ENCODE measurements around the gene YTHDF1. TPM values are rescaled to one million over a fixed set of nuclear protein-coding genes. Genes with fewer than 3 reads are reported as not detected.

YTHDF1 gene
- total RNA-seq, 1 experiment from 2014 or later: 85.4 TPM

DNA sequence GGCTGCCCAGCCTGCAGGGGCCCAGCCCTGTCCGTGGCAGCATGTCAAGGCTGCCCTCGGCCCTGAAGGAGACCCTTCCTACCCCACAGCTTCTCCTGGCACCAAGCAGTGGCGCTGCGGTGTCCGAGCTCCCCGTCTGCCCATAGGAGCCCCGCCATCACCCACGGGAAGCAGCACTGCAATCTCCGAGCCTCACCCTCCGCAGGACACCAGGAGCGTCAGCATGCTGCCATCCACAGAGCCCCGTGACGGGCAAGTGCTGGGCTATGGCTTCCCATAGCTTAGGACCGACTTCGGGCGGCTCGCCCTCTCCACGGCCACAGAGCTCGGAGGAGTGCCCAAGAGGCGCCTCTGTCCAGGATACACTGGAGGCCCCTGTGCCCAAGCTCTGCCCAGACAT is 25.1 kb downstream of the YTHDF1 start:
- no peak overlapping the region for H3K56ac ChIP-seq (ENCODE audit: insufficient read length, low read depth, low read length)
- H2AFZ ChIP-seq (ENCODE audit: low read length): no peak overlapping the region
- no peaks in the 10 kb centered on the region for H3K27me3 ChIP-seq (ENCODE audit: insufficient read depth, low read length)
- no peak overlapping the region for H2BK5ac ChIP-seq (ENCODE audit: insufficient read length, low read length)
- H2BK15ac ChIP-seq (ENCODE audit: low read depth, low read length): no peak overlapping the region
- H3K23ac ChIP-seq (ENCODE audit: insufficient read length, low read depth, low read length): no peak overlapping the region
- Mint-ChIP-seq H3K4me3 (no peak overlapping the region), H3K9me3 (peaks cover 2% of the 10 kb centered on the region in 2 experiments; a peak in 3 of 5 replicates), H3K4me1 (peaks cover 3 to 9% of the 10 kb centered on the region in 2 experiments; a peak in 3 of 4 replicates), H3K27me3 (ENCODE audit: low read depth) (no peaks in the 10 kb centered on the region; the same call in none of the 2 replicates), H3K36me3 (ENCODE audit: insufficient read depth in 1 of 3, low read depth in 3 of 3) (peaks cover 0 to 16% (median 13%) of the 10 kb centered on the region in 3 experiments; a peak in 6 of 7 replicates), H3K27ac (no peak overlapping the region)
- H2AK5ac ChIP-seq (ENCODE audit: insufficient read length, low read length): no peak overlapping the region
- H2BK120ac ChIP-seq (ENCODE audit: low read depth, low read length, poor library complexity, severe bottlenecking): no peak overlapping the region
- WGBS (ENCODE audit: extremely low coverage, insufficient read length, low lambda C conversion rate): no CpG with 5 or more reads among the region's 20 CpGs
- H3K4me1 ChIP-seq (ENCODE audit: insufficient read depth, low read length): no peaks in the 10 kb centered on the region
- no peaks in the 10 kb centered on the region for H3K9me3 ChIP-seq (ENCODE audit: control insufficient read depth, low read depth, low read length)
- no peak overlapping the region for H3T11ph ChIP-seq (ENCODE audit: low read length)
- H4K91ac ChIP-seq (ENCODE audit: insufficient read length, low read depth, low read length): no peak overlapping the region
- no peak overlapping the region for H3K4ac ChIP-seq (ENCODE audit: low read depth, low read length)
- H3K79me2 ChIP-seq (ENCODE audit: insufficient read depth, low read length): no peaks in the 10 kb centered on the region
- no peaks in the 10 kb centered on the region for H3K79me1 ChIP-seq (ENCODE audit: insufficient read depth, low read depth, low read length, poor library complexity, severe bottlenecking)
- no peak overlapping the region for H3K9ac ChIP-seq (ENCODE audit: extremely low read depth, insufficient read length, low read length)
- H2BK20ac ChIP-seq (ENCODE audit: low read depth, low read length, poor library complexity, severe bottlenecking): no peak overlapping the region
- H2BK12ac ChIP-seq (ENCODE audit: insufficient read length, low read depth, low read length): no peak overlapping the region
- no peak overlapping the region for H3K4me2 ChIP-seq (ENCODE audit: insufficient read depth, insufficient read length, low read length)
- H4K5ac ChIP-seq (ENCODE audit: insufficient read length, low read depth, low read length): no peak overlapping the region
- no peak overlapping the region for H4K8ac ChIP-seq (replicated peaks; ENCODE audit: insufficient read length, low read depth, low read length)
- H3K27ac ChIP-seq (ENCODE audit: insufficient read length, low read depth, low read length): no peak overlapping the region
- H3K14ac ChIP-seq (ENCODE audit: insufficient read depth, low read length): no peak overlapping the region
- no peak overlapping the region for H3K18ac ChIP-seq (ENCODE audit: insufficient read length, low read depth, low read length)
- H4K20me1 ChIP-seq (ENCODE audit: control insufficient read depth, insufficient read depth, insufficient read length): peaks cover under 1% of the 10 kb centered on the region
- no peak for DNase-seq
- no peaks in the 10 kb centered on the region for H3K23me2 ChIP-seq (ENCODE audit: insufficient read length, low read depth, low read length, poor library complexity, severe bottlenecking)
- TF ChIP-seq, protein P1, sequence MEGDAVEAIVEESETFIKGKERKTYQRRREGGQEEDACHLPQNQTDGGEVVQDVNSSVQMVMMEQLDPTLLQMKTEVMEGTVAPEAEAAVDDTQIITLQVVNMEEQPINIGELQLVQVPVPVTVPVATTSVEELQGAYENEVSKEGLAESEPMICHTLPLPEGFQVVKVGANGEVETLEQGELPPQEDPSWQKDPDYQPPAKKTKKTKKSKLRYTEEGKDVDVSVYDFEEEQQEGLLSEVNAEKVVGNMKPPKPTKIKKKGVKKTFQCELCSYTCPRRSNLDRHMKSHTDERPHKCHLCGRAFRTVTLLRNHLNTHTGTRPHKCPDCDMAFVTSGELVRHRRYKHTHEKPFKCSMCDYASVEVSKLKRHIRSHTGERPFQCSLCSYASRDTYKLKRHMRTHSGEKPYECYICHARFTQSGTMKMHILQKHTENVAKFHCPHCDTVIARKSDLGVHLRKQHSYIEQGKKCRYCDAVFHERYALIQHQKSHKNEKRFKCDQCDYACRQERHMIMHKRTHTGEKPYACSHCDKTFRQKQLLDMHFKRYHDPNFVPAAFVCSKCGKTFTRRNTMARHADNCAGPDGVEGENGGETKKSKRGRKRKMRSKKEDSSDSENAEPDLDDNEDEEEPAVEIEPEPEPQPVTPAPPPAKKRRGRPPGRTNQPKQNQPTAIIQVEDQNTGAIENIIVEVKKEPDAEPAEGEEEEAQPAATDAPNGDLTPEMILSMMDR (conservative IDR thresholded peaks at IDR 0.05): no peak
